ENCODE data around the gene ATG10.
"Not testable (repeated sequence)": the region's sequence is repeated elsewhere in the genome, so short reads cannot be mapped to it uniquely, and the experiment has no call there.

DNA sequence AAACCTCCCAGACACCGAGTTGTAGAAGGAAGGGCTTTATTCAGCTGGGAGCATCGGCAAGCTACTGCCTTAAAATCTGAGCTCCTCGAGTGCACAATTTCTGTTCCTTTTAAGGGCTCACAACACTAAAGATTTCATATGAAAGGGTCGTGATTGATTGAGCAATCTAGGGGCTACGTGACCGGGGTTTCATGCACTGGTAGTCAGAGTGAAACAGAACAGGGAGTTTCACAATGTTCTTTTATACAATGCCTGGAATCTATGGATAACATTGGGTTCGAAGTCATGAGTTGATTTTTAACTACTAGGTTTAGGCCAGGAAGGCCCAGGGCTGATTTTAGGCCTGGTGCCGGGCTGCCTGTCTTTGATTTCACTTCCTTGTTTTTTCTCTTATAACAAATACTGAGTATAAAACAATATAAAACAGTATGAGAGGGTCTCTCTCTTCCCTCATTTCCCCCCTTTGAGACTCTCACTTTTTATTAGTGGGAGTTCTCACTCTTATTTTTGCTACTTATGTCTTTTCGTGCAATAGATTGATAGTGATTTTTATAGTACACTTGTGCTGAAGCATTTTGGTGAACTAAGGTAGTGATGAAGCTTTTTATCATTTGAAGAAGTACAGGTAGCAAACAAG, 295.6 kb downstream of the ATG10 start:
- TF ChIP-seq, protein P1, sequence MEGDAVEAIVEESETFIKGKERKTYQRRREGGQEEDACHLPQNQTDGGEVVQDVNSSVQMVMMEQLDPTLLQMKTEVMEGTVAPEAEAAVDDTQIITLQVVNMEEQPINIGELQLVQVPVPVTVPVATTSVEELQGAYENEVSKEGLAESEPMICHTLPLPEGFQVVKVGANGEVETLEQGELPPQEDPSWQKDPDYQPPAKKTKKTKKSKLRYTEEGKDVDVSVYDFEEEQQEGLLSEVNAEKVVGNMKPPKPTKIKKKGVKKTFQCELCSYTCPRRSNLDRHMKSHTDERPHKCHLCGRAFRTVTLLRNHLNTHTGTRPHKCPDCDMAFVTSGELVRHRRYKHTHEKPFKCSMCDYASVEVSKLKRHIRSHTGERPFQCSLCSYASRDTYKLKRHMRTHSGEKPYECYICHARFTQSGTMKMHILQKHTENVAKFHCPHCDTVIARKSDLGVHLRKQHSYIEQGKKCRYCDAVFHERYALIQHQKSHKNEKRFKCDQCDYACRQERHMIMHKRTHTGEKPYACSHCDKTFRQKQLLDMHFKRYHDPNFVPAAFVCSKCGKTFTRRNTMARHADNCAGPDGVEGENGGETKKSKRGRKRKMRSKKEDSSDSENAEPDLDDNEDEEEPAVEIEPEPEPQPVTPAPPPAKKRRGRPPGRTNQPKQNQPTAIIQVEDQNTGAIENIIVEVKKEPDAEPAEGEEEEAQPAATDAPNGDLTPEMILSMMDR (IDR thresholded peaks at IDR 0.05) = not testable (repeated sequence)
- not testable (repeated sequence) for TF ChIP-seq ZFX (IDR thresholded peaks at IDR 0.05; ENCODE audit: borderline replicate concordance)

All from 22Rv1 (cell line).